ENCODE data around the gene UVRAG.
A peak's percentile ranks its signal among the peaks of the same experiment; 100 is the strongest.
"Not testable (repeated sequence)": the region's sequence is repeated elsewhere in the genome, so short reads cannot be mapped to it uniquely, and the experiment has no call there.

Gene UVRAG

GRCh38 chr11:76048763-76049162, 233.8 kb downstream of the UVRAG start:
- no peak for FAIRE-seq
- DNase-seq (ENCODE audit: insufficient read length, low spot score), result no peak

- no peak for DNase-seq (ENCODE audit: insufficient read length, low spot score)
- FAIRE-seq, result peak; percentile 64
Measured at GRCh38 chr11:76049511-76049910, 234.5 kb downstream of the UVRAG start.

- no peak for FAIRE-seq
- no peak for DNase-seq (ENCODE audit: insufficient read length, low spot score)
Measured at GRCh38 chr11:76051937-76052336, 236.9 kb downstream of the UVRAG start.

- DNase-seq (ENCODE audit: insufficient read length, low spot score) (no peak), FAIRE-seq (no peak)
Measured at GRCh38 chr11:76054330-76054729, 239.3 kb downstream of the UVRAG start.

GRCh38 chr11:76056876-76057275, 241.9 kb downstream of the UVRAG start:
- no peak for DNase-seq (ENCODE audit: insufficient read length, low spot score)
- FAIRE-seq, result no peak

- FAIRE-seq; DNase-seq (ENCODE audit: insufficient read length, low spot score): not testable (repeated sequence)
Measured at GRCh38 chr11:76060475-76061036, 245.5 kb downstream of the UVRAG start.

GRCh38 chr11:76062733-76063132, 247.7 kb downstream of the UVRAG start:
- DNase-seq (ENCODE audit: insufficient read length, low spot score) (peak; percentile 44), FAIRE-seq (peak; percentile 79)

GRCh38 chr11:76064192-76064591, 249.2 kb downstream of the UVRAG start:
- no peak for FAIRE-seq

GRCh38 chr11:76067099-76067498, 252.1 kb downstream of the UVRAG start:
- FAIRE-seq, result no peak
- no peak for DNase-seq (ENCODE audit: insufficient read length, low spot score)

More at GRCh38 chr11:76064192-76064591, 249.2 kb downstream of the UVRAG start:
- no peak for DNase-seq (ENCODE audit: insufficient read length, low spot score)

- FAIRE-seq, result no peak
- no peak for DNase-seq (ENCODE audit: insufficient read length, low spot score)
Measured at GRCh38 chr11:76069001-76069400, 254.0 kb downstream of the UVRAG start.

- no peak for FAIRE-seq
Measured at GRCh38 chr11:76071090-76071489, 256.1 kb downstream of the UVRAG start.

GRCh38 chr11:76073724-76074123, 258.7 kb downstream of the UVRAG start:
- DNase-seq (ENCODE audit: insufficient read length, low spot score), result no peak
- FAIRE-seq, result no peak

More at GRCh38 chr11:76071090-76071489, 256.1 kb downstream of the UVRAG start:
- DNase-seq (ENCODE audit: insufficient read length, low spot score), result no peak

- DNase-seq (ENCODE audit: insufficient read length, low spot score) (no peak), FAIRE-seq (no peak)
Measured at GRCh38 chr11:76074148-76075095, 259.4 kb downstream of the UVRAG start.

GRCh38 chr11:76075716-76076115, 260.7 kb downstream of the UVRAG start:
- no peak for FAIRE-seq
- no peak for DNase-seq (ENCODE audit: insufficient read length, low spot score)

- not testable (repeated sequence) for FAIRE-seq; DNase-seq (ENCODE audit: insufficient read length, low spot score)
Measured at GRCh38 chr11:76076253-76076652, 261.2 kb downstream of the UVRAG start.

- FAIRE-seq (no peak), DNase-seq (ENCODE audit: insufficient read length, low spot score) (no peak)
Measured at GRCh38 chr11:76076749-76077148, 261.7 kb downstream of the UVRAG start.

GRCh38 chr11:76077575-76078150, 262.7 kb downstream of the UVRAG start:
- DNase-seq (ENCODE audit: insufficient read length, low spot score), result no peak
- FAIRE-seq, result peak; percentile 52

GRCh38 chr11:76081084-76081483, 266.1 kb downstream of the UVRAG start:
- not testable (repeated sequence) for DNase-seq (ENCODE audit: insufficient read length, low spot score); FAIRE-seq

- DNase-seq (ENCODE audit: insufficient read length, low spot score) (no peak), FAIRE-seq (peak; percentile 54)
Measured at GRCh38 chr11:76083563-76084451, 268.8 kb downstream of the UVRAG start.

- DNase-seq (ENCODE audit: insufficient read length, low spot score) (no peak), FAIRE-seq (no peak)
Measured at GRCh38 chr11:76085270-76085669, 270.3 kb downstream of the UVRAG start.

All from GM19239 (cell line).